Activated CD4-positive, alpha-beta T cell treated with anti-CD3 and anti-CD28 coated beads, Interleukin-2, amount 10 ng/mL, durations not matched to agents 7 days and 5 days (primary cell): ENCODE data around the gene EEA1. TPM values are rescaled to one million over a fixed set of nuclear protein-coding genes. Genes with fewer than 3 reads are reported as not detected.

Source experiments
- CTCF ChIA-PET: fragments of 350-600 bp; sonication (Branson Sonifier 250); formaldehyde crosslinking; loops from one replicate; lab custom pipeline; 2021; ENCODE audit warnings: antibody characterized with exemption; lab: Charles Lee
- POLR2A ChIA-PET: fragments of 350-600 bp; sonication (Branson Sonifier 250); formaldehyde crosslinking; loops from one replicate; lab custom pipeline; 2021; ENCODE audit warnings: antibody characterized with exemption; lab: Charles Lee
- DNase-seq: peaks from one replicate; pipeline ENCODE4 v3.0.0-alpha.2; 2020
- H3K27ac Mint-ChIP-seq: one replicate; pipeline ENCODE4 v1.8.0; 2021; ENCODE audit warnings: mild to moderate bottlenecking, moderate library complexity, mixed read lengths
- H3K27me3 Mint-ChIP-seq: one replicate; pipeline ENCODE4 v1.8.0; 2021; ENCODE audit warnings: mixed read lengths
- H3K36me3 Mint-ChIP-seq: one replicate; pipeline ENCODE4 v1.8.0; 2021; ENCODE audit warnings: low read depth, mixed read lengths
- H3K4me1 Mint-ChIP-seq: one replicate; pipeline ENCODE4 v1.8.0; 2021; ENCODE audit warnings: mixed read lengths
- H3K4me3 Mint-ChIP-seq: one replicate; pipeline ENCODE4 v1.8.0; 2021; ENCODE audit warnings: mild to moderate bottlenecking, moderate library complexity, mixed read lengths
- H3K9me3 Mint-ChIP-seq: one replicate; pipeline ENCODE4 v1.8.0; 2021; ENCODE audit warnings: mixed read lengths
- total RNA-seq, 2 experiments: library from RNA; stranded (reverse); gene quantifications; one replicate each; pipeline ENCODE4 v1.2.3, GENCODE V29; 2021

Gene EEA1
- total RNA-seq, 2 experiments from 2014 or later = 17.8 to 18.0 TPM

DNA sequence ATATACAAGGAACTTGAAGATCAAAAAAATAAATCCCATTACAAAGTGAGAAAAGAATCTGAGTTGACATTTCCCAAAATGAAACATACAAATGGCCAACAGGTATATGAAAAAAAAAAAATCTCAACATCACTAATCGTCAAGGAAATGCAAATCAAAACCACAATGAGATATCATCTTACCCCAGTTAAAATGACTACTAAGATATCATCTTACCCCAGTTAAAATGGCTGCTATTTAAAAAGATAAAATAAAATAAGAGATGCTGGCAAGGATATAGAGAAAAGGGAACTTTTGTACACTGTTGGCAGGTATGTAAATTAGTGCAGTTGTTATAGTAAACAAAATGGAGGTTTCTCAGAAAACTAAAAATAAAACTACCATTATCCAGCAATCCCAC is 181.9 kb downstream of the EEA1 start:
- POLR2A ChIA-PET = no interaction called here
- Mint-ChIP-seq H3K9me3 (no peaks in the 10 kb centered on the region), H3K27me3 (no peaks in the 10 kb centered on the region), H3K27ac (no peak overlapping the region), H3K4me3 (no peak overlapping the region), H3K36me3 (no peaks in the 10 kb centered on the region), H3K4me1 (no peaks in the 10 kb centered on the region)
- CTCF ChIA-PET = no interaction called here
- no peak for DNase-seq

DNA sequence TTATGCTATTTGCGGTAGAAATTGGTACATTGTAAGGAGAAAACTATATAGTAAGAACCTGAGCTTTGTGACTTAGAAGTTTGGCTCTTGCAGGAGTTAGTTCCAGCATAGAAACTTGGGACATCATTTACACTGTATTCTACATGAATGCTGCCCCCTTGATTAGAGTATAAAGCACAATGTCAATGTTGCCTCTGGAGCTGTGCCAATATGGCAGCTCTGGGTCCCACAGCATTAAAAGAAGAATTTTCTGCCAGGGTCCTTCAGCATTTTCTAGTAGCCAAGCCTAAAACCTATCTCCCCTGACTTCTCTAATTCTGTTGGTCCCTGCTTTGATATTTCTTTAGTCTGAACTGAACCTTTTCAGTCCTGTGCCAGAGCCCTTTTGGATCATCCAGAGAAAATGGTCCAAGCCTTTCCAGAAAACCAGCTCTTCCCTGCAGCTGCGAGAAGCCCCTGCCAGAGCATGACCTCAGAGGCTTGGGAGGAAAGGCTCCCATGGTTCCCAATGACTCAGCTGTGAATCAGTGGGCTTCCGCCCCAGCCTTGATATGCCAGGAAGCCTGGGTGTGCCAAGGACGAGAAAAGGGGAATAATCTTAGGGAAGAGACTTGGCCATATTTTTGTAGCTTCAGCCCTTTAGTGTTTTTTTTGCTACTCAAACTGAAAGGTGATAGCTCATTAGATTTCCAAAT is 183.1 kb downstream of the EEA1 start:
- Mint-ChIP-seq H3K4me1 (no peaks in the 10 kb centered on the region), H3K36me3 (no peaks in the 10 kb centered on the region), H3K4me3 (no peak overlapping the region), H3K27ac (no peak overlapping the region), H3K27me3 (no peaks in the 10 kb centered on the region), H3K9me3 (no peaks in the 10 kb centered on the region)
- DNase-seq = no peak
- POLR2A ChIA-PET = no interaction called here
- CTCF ChIA-PET = no interaction called here

DNA sequence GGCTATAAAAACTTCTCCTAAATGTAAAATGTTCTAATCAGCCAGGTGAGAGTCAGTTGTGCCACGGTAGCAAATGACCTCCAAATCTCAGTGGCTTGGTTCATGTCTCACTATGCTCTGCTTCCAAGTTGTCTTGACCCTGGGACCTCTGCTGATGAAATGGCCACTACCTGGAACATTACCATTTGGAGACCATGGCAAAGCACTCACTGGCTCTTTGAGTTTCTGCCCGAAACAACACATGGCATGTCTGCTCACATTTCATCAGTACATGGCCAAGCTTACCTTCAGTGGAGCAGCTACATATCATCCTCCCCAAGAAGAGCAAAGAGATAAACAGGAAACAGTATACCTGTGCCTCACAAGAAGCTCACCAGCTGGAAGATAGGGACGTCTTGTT is 186.1 kb downstream of the EEA1 start:
- H3K36me3 Mint-ChIP-seq = no peaks in the 10 kb centered on the region
- H3K27ac Mint-ChIP-seq = no peak overlapping the region
- H3K4me1 Mint-ChIP-seq = no peaks in the 10 kb centered on the region
- peaks cover 5% of the 10 kb centered on the region for H3K27me3 Mint-ChIP-seq
- H3K9me3 Mint-ChIP-seq = no peaks in the 10 kb centered on the region
- CTCF ChIA-PET = interaction anchor here (0.6 kb wide), 1 partner anchor 127 kb away, joined by 3 read pairs; no protein-coding TSS in a partner anchor
- no peak for DNase-seq
- POLR2A ChIA-PET = no interaction called here
- H3K4me3 Mint-ChIP-seq = no peak overlapping the region

DNA sequence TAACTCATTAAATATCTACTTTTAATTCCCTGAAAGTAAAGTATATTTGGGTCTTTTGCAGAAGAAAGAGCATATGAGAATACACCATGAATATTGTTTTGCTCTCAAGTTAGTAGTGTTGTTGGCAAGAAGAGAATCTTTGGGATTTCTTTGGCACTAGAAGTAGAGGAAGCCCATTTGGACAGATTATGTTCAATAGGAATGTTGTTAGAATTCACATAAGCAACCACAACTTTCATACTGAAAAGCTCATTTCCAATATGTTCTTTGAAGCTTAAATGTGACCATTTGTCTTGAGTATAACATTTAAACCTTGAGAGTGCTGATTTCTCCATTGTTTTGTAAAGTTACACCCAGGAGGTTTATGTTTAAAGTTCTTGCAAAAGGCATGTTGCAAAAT is 188.7 kb downstream of the EEA1 start:
- no peaks in the 10 kb centered on the region for H3K36me3 Mint-ChIP-seq
- no peak overlapping the region for H3K27ac Mint-ChIP-seq
- H3K4me1 Mint-ChIP-seq = peaks cover 2% of the 10 kb centered on the region
- no peaks in the 10 kb centered on the region for H3K9me3 Mint-ChIP-seq
- ChIA-PET CTCF (no interaction called here), POLR2A (no interaction called here)
- peaks cover 5% of the 10 kb centered on the region for H3K27me3 Mint-ChIP-seq
- H3K4me3 Mint-ChIP-seq = no peak overlapping the region
- no peak for DNase-seq

DNA sequence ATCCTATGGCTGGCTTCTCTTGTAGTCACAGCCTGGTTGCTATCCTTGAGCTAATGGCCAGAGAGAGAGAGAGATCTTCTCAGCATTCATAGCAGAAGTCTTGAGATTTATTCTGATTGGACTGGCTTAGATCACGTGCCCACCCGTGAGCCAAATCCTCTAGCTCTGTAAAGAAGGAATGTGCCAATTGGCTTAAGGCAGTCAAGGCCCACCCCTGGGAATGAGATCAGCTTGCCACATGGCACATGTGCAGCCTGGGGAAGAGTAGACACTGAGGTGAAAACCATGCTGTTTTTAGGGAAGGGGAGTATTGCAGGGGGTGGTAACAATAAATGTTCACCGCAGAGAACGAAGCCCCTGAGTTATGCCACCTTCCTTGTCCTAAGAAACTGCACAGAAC is 190.0 kb downstream of the EEA1 start:
- peaks cover 8% of the 10 kb centered on the region for H3K27me3 Mint-ChIP-seq
- H3K36me3 Mint-ChIP-seq = no peaks in the 10 kb centered on the region
- POLR2A ChIA-PET = no interaction called here
- no peaks in the 10 kb centered on the region for H3K9me3 Mint-ChIP-seq
- no peak for DNase-seq
- peaks cover 2% of the 10 kb centered on the region for H3K4me1 Mint-ChIP-seq
- H3K4me3 Mint-ChIP-seq = no peak overlapping the region
- CTCF ChIA-PET = interaction anchor here (0.6 to 0.9 kb wide), 2 partner anchors 520 to 1336 kb away, joined by 3 to 4 read pairs; no protein-coding TSS in a partner anchor
- H3K27ac Mint-ChIP-seq = no peak overlapping the region

DNA sequence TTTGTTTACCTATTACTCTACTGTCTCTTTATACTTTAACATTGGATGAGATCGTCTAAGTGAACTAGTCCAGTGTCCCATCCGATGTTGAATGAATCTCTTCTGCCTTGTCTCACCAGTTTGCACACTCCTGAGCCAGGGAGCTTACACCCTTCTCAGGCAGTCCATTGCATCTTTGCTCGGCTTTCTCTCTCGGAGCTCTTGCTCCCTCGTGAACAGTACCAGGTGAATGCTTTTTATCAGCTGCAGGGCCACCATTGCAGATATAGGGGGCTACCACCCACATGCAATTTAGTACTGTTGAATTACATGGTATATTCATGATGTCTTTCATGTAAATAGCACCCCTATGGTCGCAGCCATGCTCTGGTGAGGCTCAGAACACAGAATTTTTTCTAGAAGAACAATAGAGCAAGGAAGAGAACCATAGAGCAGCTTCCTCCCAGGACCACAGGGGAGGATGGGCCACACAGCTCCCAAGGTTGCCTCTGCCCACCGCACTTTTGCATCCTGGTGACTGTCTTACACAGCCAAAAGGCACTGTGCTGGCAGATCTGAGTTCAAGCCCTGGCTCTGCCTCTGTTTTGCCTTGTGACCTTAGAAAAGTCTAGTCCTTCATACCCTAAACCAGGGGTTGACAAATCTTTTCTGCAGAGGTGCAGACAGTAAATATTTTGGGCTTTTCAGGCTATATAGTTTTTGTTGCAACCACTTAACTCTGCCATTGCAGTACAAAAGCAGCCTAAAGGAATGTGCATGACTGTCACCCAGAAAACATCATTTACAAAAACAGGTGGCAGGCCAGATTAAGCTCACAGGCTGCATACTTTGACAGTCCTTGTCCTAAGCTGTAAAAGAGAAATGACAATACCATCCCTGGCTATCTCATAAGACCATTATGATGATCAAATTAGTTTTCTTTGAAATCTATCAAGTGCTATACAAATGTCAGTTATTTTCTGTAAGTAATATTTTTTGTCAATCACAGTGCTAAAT is 190.9 kb downstream of the EEA1 start:
- CTCF ChIA-PET = interaction anchor here (0.9 kb wide), 1 partner anchor 1337 kb away, joined by 3 read pairs; no protein-coding TSS in a partner anchor
- DNase-seq = no peak
- no peak overlapping the region for H3K27ac Mint-ChIP-seq
- POLR2A ChIA-PET = interaction anchor here (0.5 kb wide), 1 partner anchor 17 kb away, joined by 5 read pairs; no protein-coding TSS in a partner anchor
- H3K36me3 Mint-ChIP-seq = no peaks in the 10 kb centered on the region
- peaks cover 8% of the 10 kb centered on the region for H3K27me3 Mint-ChIP-seq
- H3K4me3 Mint-ChIP-seq = no peak overlapping the region
- peaks cover 2% of the 10 kb centered on the region for H3K4me1 Mint-ChIP-seq
- H3K9me3 Mint-ChIP-seq = no peaks in the 10 kb centered on the region

DNA sequence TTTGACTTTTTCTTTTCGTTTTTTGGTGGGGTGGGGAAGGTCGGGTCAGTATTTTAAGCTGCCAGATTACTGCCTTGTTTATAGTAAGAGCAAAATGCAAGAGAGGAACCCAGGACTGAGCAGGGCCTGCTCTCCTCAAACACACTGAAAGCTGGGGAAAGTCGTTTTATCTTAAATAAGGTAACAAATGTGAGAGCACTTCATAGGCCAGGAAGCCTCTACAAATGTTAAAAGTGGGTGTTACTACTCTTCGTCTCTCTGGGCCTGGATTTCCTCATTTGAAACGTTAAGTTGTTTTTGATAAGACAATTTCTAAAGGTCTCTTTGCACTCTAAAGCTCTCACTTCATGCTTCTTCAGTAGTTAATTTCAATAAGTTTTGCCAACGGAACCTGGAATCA is 192.5 kb downstream of the EEA1 start:
- Mint-ChIP-seq H3K27ac (no peak overlapping the region), H3K4me1 (peaks cover 2% of the 10 kb centered on the region), H3K9me3 (no peaks in the 10 kb centered on the region), H3K4me3 (no peak overlapping the region), H3K36me3 (no peaks in the 10 kb centered on the region), H3K27me3 (peaks cover 8% of the 10 kb centered on the region)
- ChIA-PET CTCF (no interaction called here), POLR2A (no interaction called here)
- DNase-seq = no peak

DNA sequence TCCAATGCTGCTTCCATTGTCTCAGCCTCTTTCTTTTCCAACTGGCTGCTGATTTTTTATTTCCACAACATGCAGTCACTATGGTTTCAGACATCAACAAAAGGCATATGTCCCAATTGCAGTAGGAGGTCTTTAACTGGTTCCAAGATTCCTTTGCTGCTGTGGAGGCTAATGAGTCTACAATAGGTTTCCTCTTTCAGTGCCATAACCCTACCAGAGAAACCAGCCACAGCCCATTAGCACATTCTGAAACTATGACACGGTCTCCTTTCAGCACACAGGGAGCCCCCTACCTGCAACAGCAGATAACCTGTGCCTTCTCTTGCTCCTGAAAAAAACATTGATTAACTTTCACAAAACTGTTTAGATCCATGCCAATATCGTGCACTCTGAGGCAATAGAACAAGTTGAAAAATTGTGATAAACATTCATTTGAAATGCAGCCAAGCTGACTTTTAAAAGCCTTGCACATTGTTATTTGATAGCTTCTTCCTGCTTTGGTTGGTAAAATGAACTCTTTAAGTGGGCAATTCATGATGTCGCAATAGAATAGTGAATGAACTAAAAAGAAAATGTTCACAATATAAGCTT is 193.9 kb downstream of the EEA1 start:
- Mint-ChIP-seq H3K36me3 (no peaks in the 10 kb centered on the region), H3K27ac (no peak overlapping the region), H3K4me1 (peaks cover 2% of the 10 kb centered on the region), H3K27me3 (peaks cover 4% of the 10 kb centered on the region), H3K4me3 (no peak overlapping the region), H3K9me3 (no peaks in the 10 kb centered on the region)
- ChIA-PET POLR2A (no interaction called here), CTCF (no interaction called here)
- no peak for DNase-seq

DNA sequence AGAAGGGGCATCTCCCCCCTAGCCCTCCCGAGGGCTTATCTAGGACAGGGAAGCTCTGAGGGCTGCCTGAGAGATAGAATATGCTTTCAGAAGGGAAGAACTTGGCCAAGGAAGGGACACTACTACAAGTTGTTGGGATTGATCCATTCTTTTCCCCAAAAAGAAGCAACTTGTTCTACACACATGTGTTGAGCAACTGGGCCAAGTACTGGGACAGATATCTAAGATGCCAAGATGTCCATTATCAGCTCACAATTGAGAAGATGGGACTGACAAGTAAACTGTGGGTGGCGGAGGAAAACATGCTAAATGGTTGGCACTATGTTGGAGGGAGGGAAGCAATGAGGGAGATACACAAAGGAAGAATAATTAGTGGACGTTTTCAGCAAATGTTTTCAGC is 195.4 kb downstream of the EEA1 start:
- Mint-ChIP-seq H3K36me3 (no peaks in the 10 kb centered on the region), H3K9me3 (no peaks in the 10 kb centered on the region), H3K4me3 (no peak overlapping the region), H3K4me1 (peaks cover 2% of the 10 kb centered on the region), H3K27ac (no peak overlapping the region), H3K27me3 (peaks cover 2% of the 10 kb centered on the region)
- POLR2A ChIA-PET = no interaction called here
- DNase-seq = no peak
- CTCF ChIA-PET = no interaction called here

DNA sequence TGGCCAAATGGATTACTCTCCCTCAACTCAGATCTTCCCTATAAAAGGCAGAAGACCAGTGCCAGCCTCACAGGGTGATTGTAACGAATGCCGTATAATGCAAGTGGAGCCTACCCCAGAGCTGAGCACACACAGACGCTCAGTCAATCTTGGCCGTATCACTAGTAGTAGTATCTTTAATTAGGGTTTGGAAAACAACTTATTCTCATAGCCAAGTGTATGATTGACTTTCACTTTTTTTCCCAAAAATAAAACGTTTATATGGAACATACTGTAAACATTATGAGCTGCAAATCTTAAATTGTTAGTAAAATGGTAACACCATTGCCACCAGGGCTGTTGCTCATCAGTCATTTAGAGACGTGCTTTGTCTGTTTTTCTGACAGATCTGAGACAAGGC is 195.9 kb downstream of the EEA1 start:
- Mint-ChIP-seq H3K27ac (no peak overlapping the region), H3K36me3 (no peaks in the 10 kb centered on the region), H3K4me1 (peaks cover 2% of the 10 kb centered on the region), H3K27me3 (peaks cover 2% of the 10 kb centered on the region), H3K4me3 (no peak overlapping the region), H3K9me3 (no peaks in the 10 kb centered on the region)
- CTCF ChIA-PET = no interaction called here
- POLR2A ChIA-PET = no interaction called here
- no peak for DNase-seq

DNA sequence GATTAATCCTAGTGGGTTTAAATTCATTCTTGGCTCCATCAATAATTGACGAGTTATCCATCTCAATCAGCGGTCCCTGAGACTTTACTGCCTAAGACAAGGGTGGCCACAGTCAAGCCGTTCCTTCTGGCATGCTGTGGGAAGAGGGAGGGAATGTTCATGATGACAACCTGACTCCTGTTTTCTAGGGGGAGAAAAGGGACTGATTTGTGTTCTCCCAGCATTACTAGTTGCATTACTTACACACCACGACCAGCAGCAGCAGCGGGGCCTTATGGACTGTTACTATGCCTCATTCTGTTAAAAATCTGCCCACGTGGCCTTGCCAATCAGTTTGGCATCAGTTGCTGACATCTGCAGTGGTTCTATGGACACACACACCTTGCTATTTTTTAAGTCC is 196.4 kb downstream of the EEA1 start:
- ChIA-PET POLR2A (no interaction called here), CTCF (no interaction called here)
- H3K4me1 Mint-ChIP-seq = peaks cover 2% of the 10 kb centered on the region
- H3K36me3 Mint-ChIP-seq = no peaks in the 10 kb centered on the region
- DNase-seq = no peak
- no peaks in the 10 kb centered on the region for H3K9me3 Mint-ChIP-seq
- H3K27ac Mint-ChIP-seq = no peak overlapping the region
- H3K4me3 Mint-ChIP-seq = no peak overlapping the region
- H3K27me3 Mint-ChIP-seq = peaks cover 2% of the 10 kb centered on the region

DNA sequence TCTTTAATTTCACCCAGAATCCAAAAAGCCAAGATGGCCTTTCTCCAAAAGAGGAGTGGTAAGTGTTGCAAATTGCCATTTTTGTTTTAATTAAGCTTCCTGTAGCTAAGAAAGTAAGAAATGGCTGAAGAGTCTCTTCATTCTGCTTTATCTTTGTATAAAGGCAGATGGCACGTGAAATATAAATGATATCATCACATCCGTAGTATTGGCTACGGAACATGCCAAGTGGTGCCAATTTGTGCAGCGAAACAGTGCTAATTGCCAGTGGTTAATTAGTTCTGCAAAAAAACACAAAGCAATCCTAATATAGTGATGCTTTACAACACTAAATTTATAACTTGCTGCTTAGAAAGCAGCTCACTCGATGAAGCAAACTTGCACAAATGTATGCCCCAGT is 196.9 kb downstream of the EEA1 start:
- Mint-ChIP-seq H3K4me3 (no peak overlapping the region), H3K4me1 (peaks cover 2% of the 10 kb centered on the region), H3K27ac (no peak overlapping the region), H3K36me3 (no peaks in the 10 kb centered on the region), H3K9me3 (no peaks in the 10 kb centered on the region), H3K27me3 (peaks cover 2% of the 10 kb centered on the region)
- DNase-seq = no peak
- POLR2A ChIA-PET = no interaction called here
- CTCF ChIA-PET = no interaction called here

DNA sequence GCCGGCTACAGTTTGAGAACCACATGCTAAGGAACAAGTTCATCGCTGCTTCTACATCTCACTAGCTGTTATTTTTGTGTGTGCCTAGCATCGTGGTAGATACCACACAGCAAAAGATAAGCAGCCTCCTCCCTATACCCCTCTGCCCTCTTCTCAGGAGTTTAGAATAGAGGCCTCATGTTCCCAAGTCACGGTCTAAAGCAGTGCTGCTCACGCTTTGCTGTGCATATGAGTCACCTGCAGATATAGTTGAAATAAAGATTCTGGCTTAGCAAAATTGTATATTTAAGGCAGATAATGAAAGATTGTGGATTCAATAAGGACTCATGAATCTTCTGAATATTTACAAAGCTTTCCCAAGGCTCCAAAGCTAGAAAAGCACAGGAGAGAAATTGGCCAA is 198.3 kb downstream of the EEA1 start:
- no peaks in the 10 kb centered on the region for H3K4me1 Mint-ChIP-seq
- H3K27ac Mint-ChIP-seq = no peak overlapping the region
- H3K36me3 Mint-ChIP-seq = no peaks in the 10 kb centered on the region
- POLR2A ChIA-PET = no interaction called here
- H3K9me3 Mint-ChIP-seq = no peaks in the 10 kb centered on the region
- CTCF ChIA-PET = no interaction called here
- DNase-seq = no peak
- no peak overlapping the region for H3K4me3 Mint-ChIP-seq
- peaks cover 2% of the 10 kb centered on the region for H3K27me3 Mint-ChIP-seq
